Endothelial cell of umbilical vein (primary cell): ENCODE data around the gene MARCHF6. TPM values are rescaled to one million over a fixed set of nuclear protein-coding genes. Genes with fewer than 3 reads are reported as not detected.

Experiments
- BruUV-seq: library from RNA; stranded (reverse); fragments of 400-500 nt; replicated peaks from 2 replicates; lab custom pipeline; 2021; lab: Mats Ljungman, UMichigan
- CTCF ChIA-PET: fragments of 300-600, 350-600 bp; sonication (Branson Sonifier 250); formaldehyde crosslinking; loops from one replicate; lab custom pipeline; 2021; ENCODE audit warnings: antibody characterized with exemption, inconsistent platforms; lab: Charles Lee
- POLR2A ChIA-PET: fragments of 300-600, 350-600 bp; sonication (Branson Sonifier 250); formaldehyde crosslinking; loops from one replicate; lab custom pipeline; 2021; ENCODE audit warnings: antibody characterized with exemption, inconsistent platforms; lab: Charles Lee
- DNase-seq: peaks from one replicate; pipeline ENCODE4 v3.0.0-alpha.2; 2011; ENCODE audit warnings: low read depth, low spot score
- FAIRE-seq: peaks from 2 replicates; lab custom pipeline; 2011; peaks lifted over from hg19 to GRCh38; lab: Jason Lieb, UNC
- H2AFZ ChIP-seq: 2 replicates; pipeline ENCODE4 v1.6.0; 2012; ENCODE audit warnings: low read depth, low read length, control low read depth, inconsistent platforms
- H3K27ac ChIP-seq: 2 replicates; pipeline ENCODE4 v1.5.1; 2011; ENCODE audit warnings: low read depth, mild to moderate bottlenecking, control low read depth, low read length, moderate library complexity; ENCODE audit not compliant: insufficient read depth
- H3K27me3 ChIP-seq, 2 experiments: 2 replicates each; pipeline versions ENCODE4 v1.6.0 to v1.6.1; 2011; ENCODE audit warnings: low read length in 2 of 2, mixed read lengths in 1 of 2; ENCODE audit not compliant: control insufficient read depth in 2 of 2, insufficient read depth in 2 of 2
- H3K36me3 ChIP-seq, 2 experiments: 2 replicates in 1 of 2; 3 replicates in 1 of 2; pipeline ENCODE4 v1.5.1; 2011; ENCODE audit warnings: low read length in 2 of 2, mild to moderate bottlenecking in 1 of 2, moderate library complexity in 1 of 2; ENCODE audit not compliant: control insufficient read depth in 2 of 2, insufficient read depth in 2 of 2; ENCODE audit errors: extremely low read depth in 1 of 2
- H3K4me1 ChIP-seq: 3 replicates; pipeline ENCODE4 v1.5.1; 2011; ENCODE audit warnings: mild to moderate bottlenecking, low read length; ENCODE audit not compliant: control insufficient read depth, insufficient read depth; ENCODE audit errors: extremely low read depth
- H3K4me2 ChIP-seq: 2 replicates; pipeline ENCODE4 v1.6.1; 2011; ENCODE audit warnings: low read length, control low read depth, mixed read lengths; ENCODE audit not compliant: insufficient read depth
- H3K4me3 ChIP-seq, 3 experiments: fragments of 200-600 bp in 1 of 3; sonication (generic), shearing (Covaris generic) in 1 of 3; replicated peaks in 1 of 3; 2 replicates each; pipeline ENCODE4 v1.5.1; 2011 to 2016; ENCODE audit warnings: control low read depth in 3 of 3, low read length in 3 of 3, mild to moderate bottlenecking in 2 of 3, inconsistent platforms in 1 of 3, low read depth in 1 of 3, moderate library complexity in 1 of 3; ENCODE audit not compliant: insufficient read depth in 1 of 3
- H3K79me2 ChIP-seq: 2 replicates; pipeline ENCODE4 v1.6.0; 2012; ENCODE audit warnings: low read length, inconsistent platforms; ENCODE audit not compliant: control insufficient read depth, insufficient read depth
- H3K9ac ChIP-seq: replicated peaks from 2 replicates; pipeline ENCODE3; 2011; ENCODE audit warnings: low read length, control low read depth; ENCODE audit not compliant: insufficient read depth; ENCODE audit errors: extremely low read depth
- H3K9me1 ChIP-seq: replicated peaks from 3 replicates; pipeline ENCODE4 v1.6.0; 2011; ENCODE audit warnings: mild to moderate bottlenecking, low read length; ENCODE audit not compliant: control insufficient read depth, insufficient read depth; ENCODE audit errors: extremely low read depth
- H3K9me3 ChIP-seq: replicated peaks from 2 replicates; pipeline ENCODE4 v1.5.1; 2012; ENCODE audit warnings: low read length, inconsistent platforms; ENCODE audit not compliant: control insufficient read depth, insufficient read depth
- H4K20me1 ChIP-seq: replicated peaks from 2 replicates; pipeline ENCODE3; 2011; ENCODE audit warnings: mild to moderate bottlenecking, low read length; ENCODE audit not compliant: control insufficient read depth, insufficient read depth; ENCODE audit errors: extremely low read depth
- EZH2 ChIP-seq: IDR thresholded peaks from 2 replicates; pipeline ENCODE4 v1.6.1; 2012; ENCODE audit warnings: borderline replicate concordance, low read depth, mild to moderate bottlenecking, moderate library complexity, low read length, inconsistent platforms; ENCODE audit not compliant: severe bottlenecking
- FOS ChIP-seq: IDR thresholded peaks from 2 replicates; pipeline ENCODE4 v1.6.1; 2011; ENCODE audit warnings: mild to moderate bottlenecking, low read length, moderate library complexity, borderline replicate concordance; ENCODE audit not compliant: insufficient read depth
- GATA2 ChIP-seq: IDR thresholded peaks from 2 replicates; pipeline ENCODE4 v1.7.0; 2011; ENCODE audit warnings: low read depth, mild to moderate bottlenecking, moderate library complexity, mixed read lengths, low read length; ENCODE audit not compliant: insufficient read length, insufficient read depth
- JUN ChIP-seq: IDR thresholded peaks from 2 replicates; pipeline ENCODE4 v1.6.1; 2011; ENCODE audit warnings: borderline replicate concordance, low read depth; ENCODE audit not compliant: insufficient read length, insufficient read depth
- MYC ChIP-seq: IDR thresholded peaks from one replicate; pipeline ENCODE4 v1.6.1; 2011; ENCODE audit warnings: mild to moderate bottlenecking, low read depth, low read length
- POLR2A ChIP-seq: IDR thresholded peaks from 2 replicates; pipeline ENCODE4 v1.6.1; 2012; ENCODE audit warnings: low read depth, mild to moderate bottlenecking, control low read depth, low read length
- POLR2AphosphoS5 ChIP-seq: IDR thresholded peaks from 2 replicates; pipeline ENCODE4 v1.6.1; 2012; ENCODE audit warnings: low read depth, mild to moderate bottlenecking, control low read depth, low read length, moderate library complexity; ENCODE audit not compliant: insufficient read depth
- dilution Hi-C: fragments of 300-500 bp; cut with MboI; formaldehyde crosslinking; loops from one replicate; pipeline ENCODE4 v1.15.0; 2019; ENCODE audit warnings: low sequenced_read_pairs; ENCODE audit not compliant: extremely low pct_ligation_motif_present
- intact Hi-C: fragments of 100-400 bp; cut with micrococcal nuclease; formaldehyde crosslinking; loops from one replicate; pipeline ENCODE4 v1.10.0; 2022
- polyA plus RNA-seq, 4 experiments: library from polyadenylated mRNA; depleted of rRNA in 3 of 4; stranded (reverse) in 3 of 4; unstranded in 1 of 4; fragments of >200 nt; gene quantifications; 2 replicates each; pipeline versions ENCODE4 v1.2.1 to v1.2.3, GENCODE V29; 2011 to 2012; ENCODE audit warnings: missing spikeins in 1 of 4
- total RNA-seq: library from RNA; stranded (reverse); gene quantifications from 2 replicates; pipeline ENCODE4 v1.2.3, GENCODE V29; 2021
- TF ChIP-seq, protein P1 (sequence below): IDR thresholded peaks from 2 replicates; pipeline ENCODE4 v1.6.1; 2011; ENCODE audit not compliant: insufficient read depth, insufficient read length
- TF ChIP-seq, protein P2 (sequence below), 2 donors: IDR thresholded peaks; 1 replicate in 1 of 2; 2 replicates in 1 of 2; pipeline ENCODE4 v1.5.1; 2011; ENCODE audit warnings: low read length in 2 of 2, mild to moderate bottlenecking in 2 of 2, moderate library complexity in 2 of 2, control low read depth in 1 of 2, inconsistent platforms in 1 of 2, low read depth in 1 of 2; ENCODE audit not compliant: insufficient read depth in 1 of 2; ENCODE audit errors: extremely low read depth in 1 of 2

Gene MARCHF6
- total and polyA plus RNA-seq, 2 donors (not counting 3 experiments of a cell fraction or from before 2014, with no cell fraction given), result 108 to 112 TPM

DNA sequence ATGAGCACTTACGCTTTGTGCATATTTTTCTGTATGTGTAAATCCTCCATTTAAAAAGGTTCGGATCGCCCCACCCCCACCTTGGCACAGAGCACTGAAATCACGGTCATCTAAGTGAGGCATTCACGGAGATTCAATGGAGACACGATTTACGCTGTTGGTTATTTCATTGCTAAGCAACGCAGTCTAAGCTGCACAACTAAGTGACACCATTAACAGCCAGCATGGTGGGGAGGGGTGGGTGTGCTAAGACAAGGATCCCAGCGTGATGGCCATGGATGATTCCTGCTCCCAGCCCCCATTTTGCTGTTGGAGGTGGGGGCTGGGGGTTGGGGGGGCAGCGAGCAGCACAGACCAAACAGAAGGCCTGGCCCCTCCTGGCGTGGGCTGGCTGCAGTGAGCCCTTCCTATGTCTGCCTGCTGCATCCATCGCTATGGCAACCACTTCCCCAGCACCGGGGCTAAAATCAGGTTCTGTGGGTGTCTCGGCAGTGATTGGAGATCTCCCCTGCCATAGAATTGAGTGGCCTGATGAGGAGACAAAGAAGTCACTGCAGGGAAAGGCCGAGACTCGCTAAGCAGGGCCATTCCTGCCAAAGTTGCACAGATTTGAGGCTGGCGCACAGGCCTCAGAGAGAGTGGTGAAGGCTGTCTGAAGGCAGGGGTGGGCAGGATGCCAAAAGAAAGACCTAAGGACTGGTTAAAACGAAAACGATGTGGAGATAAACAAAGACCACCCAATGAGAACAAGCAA, 14.3 kb upstream of the MARCHF6 start:
- intact Hi-C loops, result no loop called here
- FAIRE-seq (no peak), DNase-seq (no peak)
- no peak overlapping the region for H2AFZ ChIP-seq
- H3K4me3 ChIP-seq, result no peak overlapping the region
- H4K20me1 ChIP-seq, result no peaks in the 10 kb centered on the region
- no peaks in the 10 kb centered on the region for H3K36me3 ChIP-seq
- H3K4me1 ChIP-seq, result no peaks in the 10 kb centered on the region
- H3K27me3 ChIP-seq, result no peaks in the 10 kb centered on the region
- ChIA-PET CTCF (interaction anchor here (0.8 kb wide), 1 partner anchor 14 kb away, joined by 4 read pairs; the partner anchor contains the start of gene MARCHF6), POLR2A (no interaction called here)
- no peak overlapping the region for H3K4me2 ChIP-seq
- H3K9me1 ChIP-seq, result no peaks in the 10 kb centered on the region
- H3K9me3 ChIP-seq, result no peaks in the 10 kb centered on the region
- H3K27ac ChIP-seq, result no peak overlapping the region
- dilution Hi-C loops, result no loop called here
- BruUV-seq, result no TSS peak
- H3K9ac ChIP-seq, result no peak overlapping the region
- TF ChIP-seq POLR2AphosphoS5 (no peak), JUN (no peak), EZH2 (no peak), FOS (no peak), POLR2A (no peak), GATA2 (no peak), MYC (no peak)
- TF ChIP-seq, protein P1, sequence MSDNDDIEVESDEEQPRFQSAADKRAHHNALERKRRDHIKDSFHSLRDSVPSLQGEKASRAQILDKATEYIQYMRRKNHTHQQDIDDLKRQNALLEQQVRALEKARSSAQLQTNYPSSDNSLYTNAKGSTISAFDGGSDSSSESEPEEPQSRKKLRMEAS, result no peak
- TF ChIP-seq, protein P2, sequence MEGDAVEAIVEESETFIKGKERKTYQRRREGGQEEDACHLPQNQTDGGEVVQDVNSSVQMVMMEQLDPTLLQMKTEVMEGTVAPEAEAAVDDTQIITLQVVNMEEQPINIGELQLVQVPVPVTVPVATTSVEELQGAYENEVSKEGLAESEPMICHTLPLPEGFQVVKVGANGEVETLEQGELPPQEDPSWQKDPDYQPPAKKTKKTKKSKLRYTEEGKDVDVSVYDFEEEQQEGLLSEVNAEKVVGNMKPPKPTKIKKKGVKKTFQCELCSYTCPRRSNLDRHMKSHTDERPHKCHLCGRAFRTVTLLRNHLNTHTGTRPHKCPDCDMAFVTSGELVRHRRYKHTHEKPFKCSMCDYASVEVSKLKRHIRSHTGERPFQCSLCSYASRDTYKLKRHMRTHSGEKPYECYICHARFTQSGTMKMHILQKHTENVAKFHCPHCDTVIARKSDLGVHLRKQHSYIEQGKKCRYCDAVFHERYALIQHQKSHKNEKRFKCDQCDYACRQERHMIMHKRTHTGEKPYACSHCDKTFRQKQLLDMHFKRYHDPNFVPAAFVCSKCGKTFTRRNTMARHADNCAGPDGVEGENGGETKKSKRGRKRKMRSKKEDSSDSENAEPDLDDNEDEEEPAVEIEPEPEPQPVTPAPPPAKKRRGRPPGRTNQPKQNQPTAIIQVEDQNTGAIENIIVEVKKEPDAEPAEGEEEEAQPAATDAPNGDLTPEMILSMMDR (IDR thresholded peaks at IDR 0.05; ENCODE audit: extremely low read depth in 1 of 2, insufficient read depth in 1 of 2, low read depth in 1 of 2, low read length in 2 of 2), result no peak
- H3K79me2 ChIP-seq, result no peaks in the 10 kb centered on the region
